ENCODE measurements around the gene RAB18.

DNA sequence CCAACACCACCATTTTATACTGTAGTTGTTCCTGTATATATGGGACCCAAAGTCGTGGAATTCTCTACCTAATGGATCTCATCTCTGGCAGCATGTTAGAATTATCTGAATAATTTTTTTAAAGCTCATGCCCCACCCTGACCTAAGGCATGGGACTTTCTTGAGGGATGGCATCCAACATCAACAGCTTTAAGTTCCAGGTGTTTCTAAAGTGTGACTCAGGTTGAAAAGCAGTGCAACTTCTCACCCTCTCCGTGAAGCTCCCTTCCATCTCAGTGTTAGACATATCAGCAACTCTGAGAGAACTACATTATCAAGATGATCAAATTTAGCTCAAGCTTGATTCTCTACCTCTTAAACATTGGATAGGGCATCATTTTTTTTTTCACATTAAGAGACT lies 18.1 kb upstream of the RAB18 start:
- TF ChIP-seq ZNF274 (IDR thresholded peaks at IDR 0.05; ENCODE audit: low read length) = no peak
- no peak for TF ChIP-seq ZNF274 (tag by site-specific recombination; IDR thresholded peaks at IDR 0.05; ENCODE audit: borderline replicate concordance)
- TF ChIP-seq, protein P1, sequence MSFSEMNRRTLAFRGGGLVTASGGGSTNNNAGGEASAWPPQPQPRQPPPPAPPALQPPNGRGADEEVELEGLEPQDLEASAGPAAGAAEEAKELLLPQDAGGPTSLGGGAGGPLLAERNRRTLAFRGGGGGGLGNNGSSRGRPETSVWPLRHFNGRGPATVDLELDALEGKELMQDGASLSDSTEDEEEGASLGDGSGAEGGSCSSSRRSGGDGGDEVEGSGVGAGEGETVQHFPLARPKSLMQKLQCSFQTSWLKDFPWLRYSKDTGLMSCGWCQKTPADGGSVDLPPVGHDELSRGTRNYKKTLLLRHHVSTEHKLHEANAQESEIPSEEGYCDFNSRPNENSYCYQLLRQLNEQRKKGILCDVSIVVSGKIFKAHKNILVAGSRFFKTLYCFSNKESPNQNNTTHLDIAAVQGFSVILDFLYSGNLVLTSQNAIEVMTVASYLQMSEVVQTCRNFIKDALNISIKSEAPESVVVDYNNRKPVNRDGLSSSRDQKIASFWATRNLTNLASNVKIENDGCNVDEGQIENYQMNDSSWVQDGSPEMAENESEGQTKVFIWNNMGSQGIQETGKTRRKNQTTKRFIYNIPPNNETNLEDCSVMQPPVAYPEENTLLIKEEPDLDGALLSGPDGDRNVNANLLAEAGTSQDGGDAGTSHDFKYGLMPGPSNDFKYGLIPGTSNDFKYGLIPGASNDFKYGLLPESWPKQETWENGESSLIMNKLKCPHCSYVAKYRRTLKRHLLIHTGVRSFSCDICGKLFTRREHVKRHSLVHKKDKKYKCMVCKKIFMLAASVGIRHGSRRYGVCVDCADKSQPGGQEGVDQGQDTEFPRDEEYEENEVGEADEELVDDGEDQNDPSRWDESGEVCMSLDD (tag by site-specific recombination; IDR thresholded peaks at IDR 0.05) = no peak
- TF ChIP-seq ZBTB20 (tag by site-specific recombination; IDR thresholded peaks at IDR 0.05) = no peak
- no peak for TF ChIP-seq ZFHX2 (tag by site-specific recombination; conservative IDR thresholded peaks at IDR 0.05)
- no peak for TF ChIP-seq ZNF239 (tag by site-specific recombination; IDR thresholded peaks at IDR 0.05)
- no peak for TF ChIP-seq ZNF629 (tag by site-specific recombination; IDR thresholded peaks at IDR 0.05)
- TF ChIP-seq BCL11B (tag by site-specific recombination; IDR thresholded peaks at IDR 0.05; ENCODE audit: low read depth) = no peak

All from HEK293 (cell line).